Ishikawa (cell line): ENCODE measurements around the gene ACOX2.

Experiments used
- EP300 ChIP-seq: IDR thresholded peaks from 2 replicates; pipeline ENCODE4 v1.6.1; 2012; ENCODE audit warnings: borderline replicate concordance
- TAF1 ChIP-seq: IDR thresholded peaks from 2 replicates; pipeline ENCODE4 v1.6.1; 2012; ENCODE audit warnings: low read depth, mild to moderate bottlenecking
- TF ChIP-seq, protein P1 (sequence below): IDR thresholded peaks from 2 replicates; pipeline ENCODE4 v1.6.1; 2012; ENCODE audit warnings: low read depth, mild to moderate bottlenecking
- TF ChIP-seq, protein P2 (sequence below): IDR thresholded peaks from 2 replicates; pipeline ENCODE4 v1.6.1; 2012

DNA sequence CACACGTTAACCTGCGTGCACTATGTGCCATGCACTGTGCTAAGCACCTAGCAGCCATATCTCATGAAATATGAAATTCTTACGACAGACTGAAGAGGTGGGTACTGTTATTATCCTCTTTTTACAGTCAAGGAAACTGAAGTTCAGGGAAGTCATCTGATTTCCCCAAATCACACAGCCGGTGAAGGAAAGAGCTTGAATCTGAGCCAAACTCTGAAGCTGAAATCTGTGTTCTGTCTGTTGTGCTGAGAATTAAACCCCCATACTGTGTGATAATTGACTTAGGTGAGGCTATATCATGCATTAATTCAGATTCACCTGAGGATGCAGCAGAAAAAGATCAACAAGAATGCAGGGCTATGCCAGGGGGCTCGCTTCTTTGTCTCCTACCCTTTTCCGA lies 39.7 kb upstream of the ACOX2 start:
- TF ChIP-seq EP300 (no peak), TAF1 (no peak)
- TF ChIP-seq, protein P1, sequence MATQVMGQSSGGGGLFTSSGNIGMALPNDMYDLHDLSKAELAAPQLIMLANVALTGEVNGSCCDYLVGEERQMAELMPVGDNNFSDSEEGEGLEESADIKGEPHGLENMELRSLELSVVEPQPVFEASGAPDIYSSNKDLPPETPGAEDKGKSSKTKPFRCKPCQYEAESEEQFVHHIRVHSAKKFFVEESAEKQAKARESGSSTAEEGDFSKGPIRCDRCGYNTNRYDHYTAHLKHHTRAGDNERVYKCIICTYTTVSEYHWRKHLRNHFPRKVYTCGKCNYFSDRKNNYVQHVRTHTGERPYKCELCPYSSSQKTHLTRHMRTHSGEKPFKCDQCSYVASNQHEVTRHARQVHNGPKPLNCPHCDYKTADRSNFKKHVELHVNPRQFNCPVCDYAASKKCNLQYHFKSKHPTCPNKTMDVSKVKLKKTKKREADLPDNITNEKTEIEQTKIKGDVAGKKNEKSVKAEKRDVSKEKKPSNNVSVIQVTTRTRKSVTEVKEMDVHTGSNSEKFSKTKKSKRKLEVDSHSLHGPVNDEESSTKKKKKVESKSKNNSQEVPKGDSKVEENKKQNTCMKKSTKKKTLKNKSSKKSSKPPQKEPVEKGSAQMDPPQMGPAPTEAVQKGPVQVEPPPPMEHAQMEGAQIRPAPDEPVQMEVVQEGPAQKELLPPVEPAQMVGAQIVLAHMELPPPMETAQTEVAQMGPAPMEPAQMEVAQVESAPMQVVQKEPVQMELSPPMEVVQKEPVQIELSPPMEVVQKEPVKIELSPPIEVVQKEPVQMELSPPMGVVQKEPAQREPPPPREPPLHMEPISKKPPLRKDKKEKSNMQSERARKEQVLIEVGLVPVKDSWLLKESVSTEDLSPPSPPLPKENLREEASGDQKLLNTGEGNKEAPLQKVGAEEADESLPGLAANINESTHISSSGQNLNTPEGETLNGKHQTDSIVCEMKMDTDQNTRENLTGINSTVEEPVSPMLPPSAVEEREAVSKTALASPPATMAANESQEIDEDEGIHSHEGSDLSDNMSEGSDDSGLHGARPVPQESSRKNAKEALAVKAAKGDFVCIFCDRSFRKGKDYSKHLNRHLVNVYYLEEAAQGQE: no peak
- TF ChIP-seq, protein P2, sequence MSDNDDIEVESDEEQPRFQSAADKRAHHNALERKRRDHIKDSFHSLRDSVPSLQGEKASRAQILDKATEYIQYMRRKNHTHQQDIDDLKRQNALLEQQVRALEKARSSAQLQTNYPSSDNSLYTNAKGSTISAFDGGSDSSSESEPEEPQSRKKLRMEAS: no peak
